SH-SY5Y (cell line): ENCODE measurements around the gene COL8A1.

Experiments used
- GATA2 ChIP-seq: IDR thresholded peaks from 2 replicates; pipeline ENCODE4 v1.6.1; 2011; ENCODE audit warnings: mild to moderate bottlenecking, low read depth, low read length
- GATA3 ChIP-seq: IDR thresholded peaks from 2 replicates; pipeline ENCODE4 v1.6.1; 2011; ENCODE audit warnings: low read depth, mild to moderate bottlenecking, low read length, moderate library complexity

Gene COL8A1

DNA sequence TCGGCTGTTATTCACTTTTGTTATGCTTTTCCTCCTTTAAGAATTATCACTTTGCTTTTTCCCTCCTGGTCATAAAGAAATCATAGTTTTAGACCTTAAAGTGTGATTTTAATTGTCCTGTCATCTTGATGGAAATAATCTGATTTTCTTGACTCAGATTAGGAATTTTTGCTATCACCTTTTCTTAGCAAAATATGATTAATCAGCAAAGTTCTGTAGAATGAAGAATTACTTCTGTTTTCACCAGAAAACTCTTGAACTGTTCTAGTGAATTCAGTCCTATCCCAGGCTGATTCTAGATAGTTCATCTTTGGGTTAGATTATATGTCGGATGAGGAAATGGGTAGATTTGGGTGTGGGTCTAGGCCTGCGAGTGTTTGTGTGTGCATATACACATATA, 191.4 kb downstream of the COL8A1 start:
- TF ChIP-seq GATA2 (no peak), GATA3 (no peak)

DNA sequence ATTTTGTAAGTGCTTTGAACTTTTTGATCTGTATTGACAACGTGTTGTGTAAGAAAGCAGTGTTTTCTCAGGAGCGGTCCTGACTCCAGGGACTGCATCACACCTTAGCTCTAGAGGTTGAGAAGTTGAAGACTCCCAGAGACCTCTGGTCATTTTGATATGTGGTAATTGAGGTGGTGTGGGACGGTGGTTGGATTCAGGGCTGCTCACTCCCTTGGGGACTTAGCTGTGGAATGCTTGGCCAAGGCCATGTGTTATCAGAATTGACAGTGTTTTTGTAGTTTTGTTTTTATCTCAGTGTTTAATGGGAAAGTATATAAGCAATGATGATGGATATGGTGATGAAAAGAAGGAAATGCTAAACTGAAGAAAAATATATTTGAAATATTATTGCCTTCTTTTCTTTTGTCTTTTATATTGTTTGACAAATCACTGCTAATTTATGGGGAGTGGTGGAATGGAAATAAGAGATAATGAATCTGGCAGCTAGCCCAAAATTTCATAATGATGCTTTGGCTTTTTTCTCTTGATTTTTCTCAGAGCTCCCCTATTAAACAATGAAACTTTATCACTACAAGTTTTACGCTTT, 195.3 kb downstream of the COL8A1 start:
- TF ChIP-seq GATA3 (no peak), GATA2 (no peak)

DNA sequence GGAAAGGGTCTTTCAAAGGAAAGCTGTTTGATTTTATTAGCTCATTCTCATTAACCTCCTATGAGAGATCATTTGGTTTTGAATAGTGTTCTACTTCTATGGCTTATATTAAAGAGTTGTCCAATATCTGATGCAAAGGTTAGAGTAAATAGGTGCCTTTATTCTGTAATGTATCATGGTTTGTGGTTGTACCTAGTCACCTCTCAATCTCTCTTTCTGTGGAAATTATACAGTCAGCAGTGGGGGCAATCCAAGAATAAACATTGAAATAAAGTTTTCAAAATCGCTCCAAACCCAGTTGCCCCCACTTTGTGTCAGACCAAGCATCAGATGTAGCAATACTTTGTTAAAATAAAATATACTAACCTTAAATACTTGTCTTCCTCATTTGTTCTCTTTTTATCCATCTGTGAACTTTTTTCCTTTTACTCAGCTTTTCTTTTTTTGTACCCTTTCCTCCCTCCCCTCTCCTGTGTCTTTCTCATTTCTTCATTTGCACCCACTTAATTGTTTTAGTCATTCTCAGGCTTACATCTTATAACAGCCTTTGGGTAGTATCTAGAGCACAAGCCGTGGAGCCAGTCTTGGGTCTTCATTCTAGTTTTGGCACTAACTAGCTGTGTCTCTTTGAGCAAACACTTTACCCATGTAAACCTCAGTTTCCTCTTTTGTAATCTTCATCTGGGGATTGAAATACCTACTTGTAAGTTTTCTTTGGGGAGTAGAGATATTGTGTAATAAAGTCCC, 196.0 kb downstream of the COL8A1 start:
- TF ChIP-seq GATA2 (no peak), GATA3 (no peak)

DNA sequence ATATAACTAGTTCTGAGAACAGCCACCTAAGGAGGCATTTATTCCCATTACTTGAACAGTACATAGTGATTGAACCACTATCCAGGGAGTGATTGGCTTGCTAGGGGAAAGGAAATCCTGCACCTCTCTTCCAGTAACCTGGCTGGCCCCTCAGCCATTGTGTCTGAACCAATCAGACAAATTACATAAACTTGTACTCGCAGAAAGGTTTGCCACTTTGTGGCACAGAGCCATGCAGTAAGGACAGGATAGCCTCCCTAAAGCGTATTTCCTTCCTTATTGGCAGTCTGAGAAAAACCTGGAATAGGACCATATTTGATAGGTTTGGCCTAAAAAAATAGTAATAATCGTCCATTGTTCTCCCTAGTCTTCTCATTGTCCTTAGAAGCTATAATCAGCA, 198.3 kb downstream of the COL8A1 start:
- TF ChIP-seq GATA3 (no peak), GATA2 (no peak)

DNA sequence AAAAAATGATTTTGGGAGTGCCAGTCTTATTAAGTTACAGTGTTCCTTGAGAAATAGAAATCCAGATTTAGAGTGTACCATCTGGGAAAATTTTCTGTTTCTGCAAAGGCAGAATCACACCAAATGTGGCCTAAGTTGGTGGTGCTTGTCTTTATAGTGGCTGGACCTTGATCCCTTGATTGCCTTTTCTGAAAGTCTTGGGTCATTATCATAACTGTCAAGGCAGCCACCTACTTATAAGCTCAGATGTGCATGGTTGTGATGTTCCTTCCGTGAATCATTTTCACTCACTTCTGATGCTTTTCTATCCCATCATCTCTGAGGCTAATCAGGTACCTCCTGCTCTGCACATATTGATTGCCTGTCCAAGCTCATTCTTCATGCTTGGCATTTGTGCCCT, 199.3 kb downstream of the COL8A1 start:
- TF ChIP-seq GATA3 = no peak
- TF ChIP-seq GATA2 = no peak

DNA sequence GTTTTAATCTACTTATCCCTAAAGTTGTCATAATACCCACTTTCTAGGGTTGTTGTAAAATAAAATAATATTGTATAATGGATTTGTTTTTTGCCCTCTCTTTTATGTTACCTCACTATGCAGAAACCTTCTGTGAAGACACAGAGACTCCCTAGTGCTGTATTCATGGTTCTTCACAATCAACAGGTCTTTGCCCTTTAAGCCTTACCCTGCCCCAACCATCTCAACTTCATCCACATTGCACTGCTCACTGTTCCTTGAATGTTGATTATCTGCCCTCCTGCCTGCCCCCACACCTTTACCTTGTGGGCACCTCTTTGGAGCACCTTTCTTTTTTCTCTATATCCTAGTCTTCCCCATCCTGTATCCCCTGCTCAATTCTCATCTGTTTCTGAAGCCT, 200.4 kb downstream of the COL8A1 start:
- TF ChIP-seq GATA2 (no peak), GATA3 (no peak)

DNA sequence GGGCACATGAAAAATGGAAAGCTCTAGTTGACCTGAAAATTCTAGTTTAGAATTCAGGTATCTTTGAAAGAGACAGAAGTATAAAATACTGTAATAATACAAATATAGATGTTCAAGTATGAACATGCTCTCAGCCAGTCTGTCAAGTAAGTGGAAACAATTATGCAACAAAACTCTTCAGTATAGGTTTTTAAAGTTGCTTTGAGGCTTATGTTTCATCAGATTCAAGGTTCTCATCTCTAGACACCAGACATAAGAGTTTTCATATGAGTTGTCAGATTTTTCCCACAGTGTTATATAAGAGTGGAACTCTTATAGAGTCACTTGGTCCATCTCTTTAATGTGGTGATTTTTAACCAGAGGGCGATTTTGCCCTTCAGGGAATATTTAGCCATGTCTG, 201.2 kb downstream of the COL8A1 start:
- no peak for TF ChIP-seq GATA3
- TF ChIP-seq GATA2 = no peak

- TF ChIP-seq GATA3 (no peak), GATA2 (no peak)
These were observed 204.6 kb downstream of the COL8A1 start for GRCh38 chr3:99842826-99843589.

- TF ChIP-seq GATA3 = no peak
These were observed 205.3 kb downstream of the COL8A1 start for GRCh38 chr3:99843590-99844258.

DNA sequence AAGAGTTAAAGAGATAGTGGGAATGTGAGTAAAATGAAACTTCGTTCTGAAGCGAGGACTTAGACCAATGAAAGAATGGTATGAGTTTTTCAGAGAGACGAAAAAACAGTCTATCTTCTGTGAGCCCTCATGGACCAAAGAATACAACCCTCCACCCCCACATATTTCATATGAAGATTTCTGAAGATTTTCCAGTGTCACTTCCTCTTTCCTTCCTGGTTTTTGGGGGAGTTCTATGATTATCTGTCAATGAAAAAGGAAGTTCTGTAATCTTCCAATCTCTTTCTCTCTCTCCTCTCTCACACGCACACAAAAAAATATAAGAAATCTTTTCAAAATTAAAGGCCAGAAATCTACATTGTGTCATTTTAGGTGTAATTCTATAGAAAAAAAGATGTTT, 206.9 kb downstream of the COL8A1 start:
- TF ChIP-seq GATA3 = no peak
- TF ChIP-seq GATA2 = no peak

GRCh38 chr3:99845999-99846398, 207.6 kb downstream of the COL8A1 start:
- TF ChIP-seq GATA3 (no peak), GATA2 (no peak)

DNA sequence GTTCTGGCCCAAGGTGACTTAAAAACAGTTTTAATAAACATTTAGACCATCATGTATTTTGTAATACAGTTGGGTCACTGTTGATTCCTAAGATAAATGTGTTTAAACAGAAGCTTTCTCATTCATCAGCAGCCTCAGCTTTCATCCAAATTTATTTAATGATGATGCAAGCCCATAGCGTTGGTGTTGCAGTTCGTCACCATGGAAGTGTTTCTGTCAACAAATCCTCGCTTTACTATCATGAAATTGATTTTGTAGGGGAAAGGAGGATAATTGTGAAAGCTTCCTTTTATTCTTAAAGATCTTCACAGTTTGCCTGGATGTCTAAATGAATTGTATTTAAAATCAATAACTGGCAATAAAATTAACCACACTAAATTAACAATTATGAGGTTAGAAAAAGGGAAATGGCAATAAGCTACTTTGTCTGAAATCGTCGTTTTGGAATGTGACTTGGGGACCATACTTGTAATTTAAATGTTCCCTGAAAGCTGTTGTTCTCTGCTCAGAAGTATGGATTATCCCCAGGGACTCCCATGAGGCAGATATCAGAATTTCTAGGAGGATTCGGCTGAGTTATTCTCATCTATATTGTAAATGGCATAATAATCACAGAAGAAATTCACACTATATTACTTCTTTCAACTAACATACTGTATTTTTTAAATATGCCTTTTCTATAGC, 208.2 kb downstream of the COL8A1 start:
- TF ChIP-seq GATA3 = no peak
- TF ChIP-seq GATA2 = no peak

DNA sequence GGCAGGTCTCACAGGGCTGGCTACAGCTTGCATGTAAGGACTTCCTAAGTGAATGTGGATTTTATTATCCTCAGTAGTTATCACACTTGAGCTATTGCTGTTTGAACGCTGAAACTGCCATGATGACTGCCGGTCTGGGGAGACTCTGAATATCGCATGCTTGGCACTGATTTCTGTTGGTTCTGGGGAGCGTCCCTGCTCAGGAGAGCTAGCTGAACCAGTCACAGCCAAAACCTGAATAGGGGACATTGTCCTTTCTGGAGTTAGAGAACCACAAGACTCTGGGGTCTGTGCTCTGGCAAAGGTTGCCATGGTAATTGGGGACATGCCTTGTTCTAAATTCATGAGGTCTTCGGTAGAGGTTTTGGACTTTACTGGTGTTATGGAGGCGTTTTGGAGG, 210.0 kb downstream of the COL8A1 start:
- TF ChIP-seq GATA2 (no peak), GATA3 (no peak)
